GM20431 (cell line): ENCODE data around the gene WIPI1.

Source experiments
- in situ Hi-C: fragments of 300-500 bp; cut with MseI, MboI; formaldehyde crosslinking; loops from one replicate; pipeline ENCODE4 v1.15.0; 2020; ENCODE audit warnings: low sequenced_read_pairs; ENCODE audit not compliant: unreplicated experiment

WIPI1 gene

GRCh38 chr17:68461589-68461988 lies 4.3 kb upstream of the WIPI1 start:
- in situ Hi-C loops, result no loop called here

DNA sequence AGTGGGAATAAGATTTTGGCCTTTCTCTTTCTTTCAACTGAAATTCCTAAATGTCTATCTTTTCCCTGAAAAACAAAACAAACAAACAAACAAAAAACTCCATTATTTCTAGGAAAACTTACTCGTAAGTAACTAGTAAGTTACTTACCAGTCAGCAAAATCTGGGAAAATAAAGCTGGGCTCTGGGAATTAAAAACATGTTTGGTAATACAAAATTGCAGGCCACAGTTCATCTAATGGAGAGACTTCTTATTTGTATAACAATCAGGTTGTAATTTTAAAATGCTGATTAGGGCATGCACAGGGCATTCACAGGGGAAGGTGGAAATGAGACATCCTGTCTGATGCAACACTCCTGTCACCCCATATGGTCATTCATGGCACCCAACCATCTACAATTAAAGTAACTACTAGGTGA lies 3.8 kb upstream of the WIPI1 start:
- in situ Hi-C loops, result no loop called here

GRCh38 chr17:68460715-68461114 lies 3.4 kb upstream of the WIPI1 start:
- in situ Hi-C loops, result no loop called here

- in situ Hi-C loops, result no loop called here
Observed at GRCh38 chr17:68460146-68460545, 2.9 kb upstream of the WIPI1 start.

DNA sequence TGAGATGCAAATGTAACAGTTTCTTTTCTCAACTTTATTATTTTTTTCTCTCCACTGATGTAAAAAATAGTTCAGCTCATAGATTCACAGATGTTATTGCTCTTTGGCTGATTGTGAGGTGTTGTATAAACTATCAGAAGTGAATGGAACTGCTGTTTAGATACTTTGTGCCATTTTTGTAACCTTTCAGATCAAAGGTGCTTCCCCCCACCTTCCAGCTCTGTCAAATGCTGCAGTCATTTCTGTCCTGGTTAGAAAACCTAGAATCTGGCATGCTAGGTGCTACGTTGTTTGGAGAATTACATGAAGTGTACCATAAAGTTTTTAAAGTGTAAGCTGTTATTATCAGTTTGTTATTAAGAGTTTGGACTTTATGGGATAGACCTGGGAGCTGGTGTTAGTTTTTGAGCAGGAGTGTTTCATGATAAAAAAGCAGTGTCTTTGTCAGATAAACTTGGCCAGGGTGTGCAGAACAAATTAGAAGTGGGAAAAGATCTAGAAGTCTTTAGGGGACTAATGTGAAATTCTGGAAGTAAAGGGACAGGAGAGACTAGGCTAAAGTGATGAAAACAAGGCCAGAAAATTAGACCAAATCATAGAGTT lies 1.8 kb upstream of the WIPI1 start:
- in situ Hi-C loops, result no loop called here

DNA sequence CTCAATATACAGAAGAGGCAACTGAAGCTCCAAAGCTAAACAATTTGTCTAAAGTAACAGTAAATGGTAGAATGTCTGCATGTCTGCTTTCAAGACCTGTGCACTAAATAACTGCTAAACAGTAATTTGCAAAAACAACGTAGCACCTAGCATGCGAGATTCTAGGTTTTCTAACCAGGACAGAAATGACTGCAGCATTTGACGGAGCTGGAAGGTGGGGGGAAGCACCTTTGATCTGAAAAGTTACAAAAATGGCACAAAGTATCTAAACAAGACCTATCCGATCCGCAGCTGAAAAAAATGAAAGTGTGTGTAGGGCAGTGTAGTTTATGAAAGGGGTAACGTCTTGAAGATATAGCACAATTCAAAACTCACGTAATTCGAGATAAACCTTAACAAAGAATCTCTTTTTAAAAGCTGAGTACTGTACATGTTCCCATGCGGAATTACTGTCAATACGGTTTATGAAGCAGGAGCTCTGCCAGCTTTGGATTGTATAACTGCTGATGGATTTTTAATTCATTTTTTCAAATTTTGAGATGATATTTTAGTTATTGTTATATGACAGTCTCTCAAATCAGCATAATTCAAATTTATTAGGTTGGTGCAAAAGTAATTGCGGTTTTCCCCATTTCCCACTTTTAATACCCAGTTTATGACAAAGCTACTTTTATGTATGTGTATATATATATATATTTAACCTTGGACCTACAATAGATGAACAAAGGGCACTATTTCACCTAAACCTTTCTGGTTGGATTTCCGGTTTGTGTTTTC lies 1.2 kb upstream of the WIPI1 start:
- in situ Hi-C loops, result no loop called here

GRCh38 chr17:68457539-68458259 lies 403 bp upstream of the WIPI1 start:
- in situ Hi-C loops, result no loop called here

- in situ Hi-C loops, result no loop called here
Observed at GRCh38 chr17:68456339-68457167, 743 bp downstream of the WIPI1 start.

DNA sequence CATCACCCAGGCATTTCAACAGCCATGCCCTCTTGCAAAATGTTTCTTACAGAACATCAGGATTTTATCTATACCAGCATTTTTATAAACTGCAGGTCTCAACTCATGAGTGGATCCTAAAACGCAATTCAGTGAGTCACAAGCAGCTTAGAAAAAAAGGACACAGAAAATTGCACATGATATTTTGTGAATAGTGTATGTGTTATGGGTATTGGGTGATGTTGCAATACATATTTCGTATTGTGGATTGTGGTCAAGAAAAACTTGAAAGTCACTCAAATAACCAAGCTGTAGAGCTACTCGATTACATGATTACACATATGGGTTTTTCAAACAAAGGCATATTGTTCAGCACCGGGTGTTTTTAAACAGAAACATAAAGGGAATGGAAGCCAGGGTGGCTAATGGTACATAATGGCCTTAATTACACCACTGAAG lies 1.4 kb downstream of the WIPI1 start:
- in situ Hi-C loops, result no loop called here

DNA sequence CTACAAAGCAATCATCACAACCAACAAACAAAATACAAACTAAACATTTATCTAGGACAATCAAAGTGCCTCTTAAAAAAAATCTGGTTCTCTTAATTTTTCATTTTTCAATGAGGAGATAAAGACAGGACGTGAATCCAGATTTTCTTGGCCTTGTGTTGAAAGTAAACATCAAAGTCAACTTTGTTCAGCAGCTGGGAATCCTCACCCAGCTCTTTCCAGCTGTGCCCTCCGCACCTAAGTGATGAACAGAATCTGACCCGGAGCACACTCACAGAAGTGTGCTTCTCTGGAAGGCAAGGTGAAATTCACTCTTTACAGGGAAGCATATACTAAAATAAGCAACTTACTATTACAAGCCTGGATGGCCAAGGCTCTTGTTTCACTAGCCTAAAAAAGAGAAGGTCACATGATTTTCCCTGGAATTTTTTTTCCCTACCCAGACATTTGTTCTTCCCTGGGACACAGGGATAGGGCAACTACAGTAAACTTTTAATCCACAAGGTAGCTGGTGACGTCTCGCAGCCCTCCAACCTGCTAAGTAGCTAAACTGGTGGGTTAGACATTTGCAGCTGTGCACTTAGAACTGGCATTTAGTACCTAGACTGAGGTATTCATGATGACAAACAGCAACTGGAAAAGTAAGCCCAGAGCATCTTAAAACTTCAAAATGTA lies 3.2 kb downstream of the WIPI1 start:
- in situ Hi-C loops, result no loop called here

GRCh38 chr17:68452724-68453290 lies 4.5 kb downstream of the WIPI1 start:
- in situ Hi-C loops, result no loop called here

- in situ Hi-C loops, result no loop called here
Observed at GRCh38 chr17:68451670-68452354, 5.5 kb downstream of the WIPI1 start.

- in situ Hi-C loops, result no loop called here
Observed at GRCh38 chr17:68450801-68451200, 6.5 kb downstream of the WIPI1 start.

DNA sequence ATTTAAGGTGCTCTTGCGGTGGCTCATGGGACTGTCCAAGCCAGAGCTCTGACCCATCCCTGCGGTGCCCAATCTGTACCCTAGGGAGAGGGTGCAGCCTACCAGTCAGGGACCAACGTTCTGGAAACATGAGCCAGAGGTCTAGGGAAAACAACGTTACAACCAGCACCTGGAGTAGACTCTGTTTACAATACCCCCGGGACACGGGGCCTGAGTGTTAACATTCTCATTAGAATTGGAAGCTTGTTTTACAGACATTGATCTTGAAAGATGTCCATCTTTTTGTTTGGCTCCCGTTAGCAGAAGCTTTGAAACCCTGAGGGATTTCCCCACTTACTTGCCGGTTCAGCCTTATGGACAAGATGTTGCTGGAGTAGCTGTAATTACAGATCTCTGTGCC lies 6.9 kb downstream of the WIPI1 start:
- in situ Hi-C loops, result no loop called here

DNA sequence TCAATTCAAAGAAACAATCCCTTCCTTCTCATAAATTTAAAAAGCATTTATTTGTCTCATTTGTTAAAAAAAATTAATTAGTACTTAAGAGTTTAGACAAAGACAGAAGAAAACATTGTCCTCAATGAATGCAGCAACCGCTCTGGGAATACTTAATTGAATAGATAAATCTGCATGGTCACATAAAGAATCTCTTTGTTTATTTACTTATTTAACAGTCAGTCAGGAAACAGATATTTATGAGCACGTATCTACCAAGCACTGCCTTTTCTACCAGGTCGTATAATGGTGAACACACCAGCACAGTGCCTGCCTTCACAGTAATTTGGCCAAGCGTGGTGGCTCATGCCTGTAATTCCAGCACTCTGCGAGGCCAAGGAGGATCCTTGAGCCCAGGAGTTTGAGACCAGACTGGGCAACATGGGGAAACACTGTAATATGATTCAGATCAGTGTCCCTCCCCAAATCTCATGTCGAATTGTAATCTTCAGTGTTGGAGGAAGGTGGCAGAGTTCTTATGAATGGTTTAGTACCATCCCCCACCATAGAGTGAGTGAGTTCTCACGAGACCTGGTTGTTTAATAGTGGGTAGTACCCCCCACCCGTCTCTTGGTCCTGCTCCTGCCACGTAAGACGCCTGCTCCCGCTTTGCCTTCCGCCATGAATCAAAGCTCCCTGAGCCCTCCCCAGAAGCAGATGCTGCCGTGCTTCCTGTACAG lies 8.1 kb downstream of the WIPI1 start:
- in situ Hi-C loops, result no loop called here

DNA sequence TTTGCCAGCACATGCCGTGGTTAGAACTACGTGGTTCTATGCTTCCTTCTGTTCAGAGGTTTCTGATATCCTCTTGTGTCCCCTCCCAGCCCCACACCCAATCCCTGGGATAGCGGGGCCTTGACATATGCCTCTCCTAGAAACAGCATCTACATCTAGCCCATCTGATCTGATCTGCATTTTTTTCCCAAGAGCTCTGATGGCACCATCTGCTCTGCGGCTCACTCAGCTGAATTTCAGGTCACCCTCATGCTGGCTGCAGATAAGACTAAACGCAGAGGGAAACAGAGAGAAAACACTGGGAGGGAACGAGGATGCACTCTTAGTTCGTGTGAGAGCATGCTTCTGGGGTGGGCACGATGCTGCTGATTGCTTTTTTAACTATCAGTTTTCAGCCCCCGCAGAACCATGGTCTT lies 10.7 kb downstream of the WIPI1 start:
- in situ Hi-C loops, result no loop called here

DNA sequence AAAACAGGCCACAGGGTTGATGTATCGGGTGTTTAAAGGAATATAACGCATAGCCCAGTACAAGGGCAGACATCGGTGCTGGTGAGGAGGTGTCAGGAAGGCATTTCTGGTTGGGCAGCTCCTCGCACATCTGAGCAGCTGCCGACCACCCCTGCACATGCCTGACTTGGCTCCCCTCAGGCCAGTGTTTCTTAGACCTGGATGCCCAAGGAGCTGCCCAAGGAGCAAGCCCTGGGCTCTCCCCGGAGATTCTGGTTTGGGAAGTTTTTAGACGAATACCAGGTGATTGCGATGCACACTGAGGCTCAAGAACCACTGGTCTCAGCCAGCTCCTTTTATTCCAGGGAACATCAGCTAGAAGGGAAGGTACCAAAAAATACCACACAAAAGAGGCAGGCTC lies 11.6 kb downstream of the WIPI1 start:
- in situ Hi-C loops, result no loop called here

GRCh38 chr17:68443972-68444464 lies 13.3 kb downstream of the WIPI1 start:
- in situ Hi-C loops, result no loop called here
